ENCODE data around the gene GSTA4. TPM values are rescaled to one million over a fixed set of nuclear protein-coding genes. Genes with fewer than 3 reads are reported as not detected.

The GSTA4 gene
- total and polyA plus RNA-seq, 9 donors, result 23.0 to 309 (median 35.1) TPM

GRCh38 chr6:52976149-52976548 is 18.9 kb downstream of the GSTA4 start:
- DNase-seq, result no peak
- Histone ChIP-seq H3K4me1 (ENCODE audit: insufficient read depth) (no peaks in the 10 kb centered on the region), H3K27me3 (no peaks in the 10 kb centered on the region), H3K9me3 (no peaks in the 10 kb centered on the region), H3K27ac (no peak overlapping the region), H3K4me3 (no peak overlapping the region), H3K36me3 (no peaks in the 10 kb centered on the region)
- TF ChIP-seq CTCF (IDR thresholded peaks at IDR 0.05) (no peak), POLR2A (IDR thresholded peaks at IDR 0.05) (no peak), EP300 (IDR thresholded peaks at IDR 0.05) (no peak)
- 82 to 86% (median 85%) methylated on average over 4 of the region's 4 CpGs for WGBS, 3 donors
- intact Hi-C loops (cut with DNase I), result no loop called here

GRCh38 chr6:52975580-52975979 is 19.5 kb downstream of the GSTA4 start:
- 48 to 70% (median 62%) methylated on average over 2 of the region's 2 CpGs for WGBS, 3 donors
- no peaks in the 10 kb centered on the region for H3K9me3 ChIP-seq
- no peaks in the 10 kb centered on the region for H3K27me3 ChIP-seq
- intact Hi-C loops (cut with DNase I), result no loop called here
- H3K4me3 ChIP-seq, result no peak overlapping the region
- H3K36me3 ChIP-seq, result no peaks in the 10 kb centered on the region
- H3K27ac ChIP-seq, result no peak overlapping the region
- no peaks in the 10 kb centered on the region for H3K4me1 ChIP-seq (ENCODE audit: insufficient read depth)
- no peak for DNase-seq
- TF ChIP-seq POLR2A (IDR thresholded peaks at IDR 0.05) (no peak), EP300 (IDR thresholded peaks at IDR 0.05) (no peak), CTCF (IDR thresholded peaks at IDR 0.05) (no peak)

GRCh38 chr6:52972989-52973388 is 22.1 kb downstream of the GSTA4 start:
- H3K4me3 ChIP-seq, result no peak overlapping the region
- intact Hi-C loops (cut with DNase I), result no loop called here
- no peak overlapping the region for H3K27ac ChIP-seq
- DNase-seq, result no peak
- H3K4me1 ChIP-seq (ENCODE audit: insufficient read depth), result no peaks in the 10 kb centered on the region
- H3K9me3 ChIP-seq, result no peaks in the 10 kb centered on the region
- no peak for TF ChIP-seq EP300 (IDR thresholded peaks at IDR 0.05)
- no peak for TF ChIP-seq POLR2A (IDR thresholded peaks at IDR 0.05)
- TF ChIP-seq CTCF (IDR thresholded peaks at IDR 0.05), result no peak
- no peaks in the 10 kb centered on the region for H3K27me3 ChIP-seq
- no peaks in the 10 kb centered on the region for H3K36me3 ChIP-seq

- Histone ChIP-seq H3K4me3 (no peak overlapping the region), H3K27me3 (no peaks in the 10 kb centered on the region), H3K4me1 (ENCODE audit: insufficient read depth) (no peaks in the 10 kb centered on the region), H3K9me3 (no peaks in the 10 kb centered on the region), H3K27ac (no peak overlapping the region), H3K36me3 (no peaks in the 10 kb centered on the region)
- WGBS, 3 donors, result 90 to 93% (median 93%) methylated on average over 2 of the region's 2 CpGs
- DNase-seq, result no peak
- no peak for TF ChIP-seq EP300 (IDR thresholded peaks at IDR 0.05)
- no peak for TF ChIP-seq POLR2A (IDR thresholded peaks at IDR 0.05)
- TF ChIP-seq CTCF (IDR thresholded peaks at IDR 0.05), result no peak
- intact Hi-C loops (cut with DNase I), result no loop called here
Observed at GRCh38 chr6:52969359-52969758, 25.7 kb downstream of the GSTA4 start.

- Histone ChIP-seq H3K4me1 (ENCODE audit: insufficient read depth) (no peaks in the 10 kb centered on the region), H3K27me3 (no peaks in the 10 kb centered on the region), H3K4me3 (no peak overlapping the region), H3K27ac (no peak overlapping the region), H3K36me3 (no peaks in the 10 kb centered on the region), H3K9me3 (no peaks in the 10 kb centered on the region)
- intact Hi-C loops (cut with DNase I), result no loop called here
- TF ChIP-seq POLR2A (IDR thresholded peaks at IDR 0.05) (no peak), CTCF (IDR thresholded peaks at IDR 0.05) (no peak), EP300 (IDR thresholded peaks at IDR 0.05) (no peak)
- 83 to 89% (median 85%) methylated on average over 3 of the region's 3 CpGs for WGBS, 3 donors
- DNase-seq, result no peak
Observed at GRCh38 chr6:52966101-52966500, 29.0 kb downstream of the GSTA4 start.

Measured in ovary (tissue), 9 donors.